GM12878 (cell line): Measurements from ENCODE around the gene TOM1L1.

Experiments
- CEBPB ChIP-seq, 2 experiments: fragments of 150-350 bp in 1 of 2; IDR thresholded peaks; 2 replicates each; pipeline ENCODE4 v1.6.1; 2012 to 2014; ENCODE audit warnings: low read depth in 2 of 2, low read length in 2 of 2, borderline replicate concordance in 1 of 2, inconsistent platforms in 1 of 2
- CTCF ChIP-seq, 3 experiments: IDR thresholded peaks in 2 of 3; conservative IDR thresholded peaks in 1 of 3; 2 replicates each; pipeline ENCODE4 v1.5.1; 2011; ENCODE audit warnings: low read depth in 3 of 3, low read length in 3 of 3, mild to moderate bottlenecking in 3 of 3, control low read depth in 2 of 3, moderate library complexity in 2 of 3, inconsistent platforms in 1 of 3, mixed read lengths in 1 of 3; ENCODE audit not compliant: control insufficient read depth in 2 of 3, insufficient read depth in 1 of 3; ENCODE audit errors: extremely low read depth in 1 of 3
- NFXL1 ChIP-seq: fragments of 450-650 bp; IDR thresholded peaks from 2 replicates; pipeline ENCODE4 v1.6.1; 2017; ENCODE audit warnings: antibody characterized with exemption, mild to moderate bottlenecking, borderline replicate concordance
- POLR2A ChIP-seq: IDR thresholded peaks from 2 replicates; pipeline ENCODE4 v1.6.1; 2011; ENCODE audit warnings: low read depth, mild to moderate bottlenecking, low read length
- TCF12 ChIP-seq: IDR thresholded peaks from 2 replicates; pipeline ENCODE4 v1.6.1; 2011; ENCODE audit warnings: low read depth, mild to moderate bottlenecking, low read length

GRCh38 chr17:54891176-54891821 lies 9.4 kb upstream of the TOM1L1 start:
- TF ChIP-seq CTCF (IDR thresholded peaks at IDR 0.05 in 2 of 3, conservative IDR thresholded peaks at IDR 0.05 in 1 of 3; ENCODE audit: control insufficient read depth in 2 of 3, extremely low read depth in 1 of 3, insufficient read depth in 1 of 3, low read depth in 3 of 3, low read length in 3 of 3) (peak; percentile 16 to 49 (median 38); a peak in 5 of 6 replicates), NFXL1 (no peak), TCF12 (no peak), POLR2A (no peak), CEBPB (IDR thresholded peaks at IDR 0.05; ENCODE audit: borderline replicate concordance in 1 of 2, low read depth in 2 of 2, low read length in 2 of 2) (no peak)
